ENCODE results near the gene GHRH.
A peak's percentile ranks its signal among the peaks of the same experiment; 100 is the strongest.

The GHRH gene, protein sequence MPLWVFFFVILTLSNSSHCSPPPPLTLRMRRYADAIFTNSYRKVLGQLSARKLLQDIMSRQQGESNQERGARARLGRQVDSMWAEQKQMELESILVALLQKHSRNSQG

GRCh38 chr20:37261714-37262113 is at the start of gene GHRH:
Gene GHRH, minus strand, starts transcription at chr20:37261814. Its CDS starts 4,925 bp downstream, at chr20:37256889.
- Histone ChIP-seq H3K36me3 (ENCODE audit: control insufficient read depth in 1 of 2, insufficient read depth in 2 of 2, low read length in 2 of 2) (no peaks in the 10 kb centered on the region), H3K4me3 (ENCODE audit: low read depth in 1 of 2, low read length in 2 of 2) (no peak within 1 kb of the TSS), H3K4me1 (ENCODE audit: control insufficient read depth in 1 of 2, insufficient read depth in 2 of 2, low read length in 2 of 2) (peaks cover 0 to 6% of the 10 kb centered on the region in 2 donors), H3K27ac (ENCODE audit: low read depth, low read length) (no peak within 1 kb of the TSS), H3K27me3 (ENCODE audit: control insufficient read depth in 1 of 2, insufficient read depth in 2 of 2, low read length in 2 of 2) (no peaks in the 10 kb centered on the region), H3K9me3 (ENCODE audit: control insufficient read depth in 1 of 2, low read length in 2 of 2) (no peaks in the 10 kb centered on the region), H3K9ac (ENCODE audit: low read depth in 1 of 2, low read length in 2 of 2) (no peak within 1 kb of the TSS)

- no peak overlapping the region for H3K4me3 ChIP-seq (ENCODE audit: low read depth in 1 of 2, low read length in 2 of 2)
- H3K27me3 ChIP-seq (ENCODE audit: control insufficient read depth in 1 of 2, insufficient read depth in 2 of 2, low read length in 2 of 2), result no peaks in the 10 kb centered on the region
- H3K9me3 ChIP-seq (ENCODE audit: control insufficient read depth in 1 of 2, low read length in 2 of 2), result no peaks in the 10 kb centered on the region
- peaks cover 0 to 28% of the 10 kb centered on the region in 2 donors for H3K36me3 ChIP-seq (ENCODE audit: control insufficient read depth in 1 of 2, insufficient read depth in 2 of 2, low read length in 2 of 2)
- peaks cover 49 to 59% of the 10 kb centered on the region in 2 donors for H3K4me1 ChIP-seq (ENCODE audit: control insufficient read depth in 1 of 2, insufficient read depth in 2 of 2, low read length in 2 of 2)
- H3K27ac ChIP-seq (ENCODE audit: low read depth, low read length), result no peak overlapping the region
- H3K9ac ChIP-seq (ENCODE audit: low read depth in 1 of 2, low read length in 2 of 2), result no peak overlapping the region
Measured at GRCh38 chr20:37310951-37311350, 49.3 kb upstream of the GHRH start.

- H3K36me3 ChIP-seq (ENCODE audit: control insufficient read depth in 1 of 2, insufficient read depth in 2 of 2, low read length in 2 of 2), result peaks cover 0 to 27% of the 10 kb centered on the region in 2 donors
- H3K4me1 ChIP-seq (ENCODE audit: control insufficient read depth in 1 of 2, insufficient read depth in 2 of 2, low read length in 2 of 2), result peaks cover 40 to 52% of the 10 kb centered on the region in 2 donors
- H3K27ac ChIP-seq (ENCODE audit: low read depth, low read length), result no peak overlapping the region
- no peaks in the 10 kb centered on the region for H3K9me3 ChIP-seq (ENCODE audit: control insufficient read depth in 1 of 2, low read length in 2 of 2)
- no peaks in the 10 kb centered on the region for H3K27me3 ChIP-seq (ENCODE audit: control insufficient read depth in 1 of 2, insufficient read depth in 2 of 2, low read length in 2 of 2)
- H3K9ac ChIP-seq (ENCODE audit: low read depth in 1 of 2, low read length in 2 of 2), result no peak overlapping the region
- no peak overlapping the region for H3K4me3 ChIP-seq (ENCODE audit: low read depth in 1 of 2, low read length in 2 of 2)
Measured at GRCh38 chr20:37309936-37310590, 48.4 kb upstream of the GHRH start.

DNA sequence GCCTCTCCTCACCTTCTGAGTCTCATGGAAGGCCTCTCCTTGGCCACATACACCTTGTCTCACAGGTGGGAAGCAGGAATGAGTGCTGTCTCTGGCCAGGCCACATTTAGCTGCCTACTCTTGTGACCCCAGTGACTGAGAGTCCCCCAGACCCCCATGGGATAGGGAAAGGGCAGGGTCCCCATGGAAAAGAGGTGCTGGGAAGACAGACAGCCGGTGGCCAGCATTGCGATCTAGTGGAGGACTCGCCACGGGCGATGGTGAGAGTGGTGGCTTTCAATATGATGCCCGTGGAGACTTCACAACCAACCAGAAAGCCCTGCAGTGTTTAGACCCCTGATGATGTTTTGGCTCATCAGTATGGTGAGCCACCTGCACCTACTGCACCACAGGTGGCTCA is 47.7 kb upstream of the GHRH start:
- Histone ChIP-seq H3K27ac (ENCODE audit: low read depth, low read length) (peak overlapping the region; percentile 63), H3K27me3 (ENCODE audit: control insufficient read depth in 1 of 2, insufficient read depth in 2 of 2, low read length in 2 of 2) (no peaks in the 10 kb centered on the region), H3K9me3 (ENCODE audit: control insufficient read depth in 1 of 2, low read length in 2 of 2) (no peaks in the 10 kb centered on the region), H3K9ac (ENCODE audit: low read depth in 1 of 2, low read length in 2 of 2) (peak overlapping the region; percentile 32 to 36), H3K36me3 (ENCODE audit: control insufficient read depth in 1 of 2, insufficient read depth in 2 of 2, low read length in 2 of 2) (peaks cover 4 to 27% of the 10 kb centered on the region in 2 donors), H3K4me3 (ENCODE audit: low read depth in 1 of 2, low read length in 2 of 2) (peak overlapping the region in 1 of 2 donors; percentile 27), H3K4me1 (ENCODE audit: control insufficient read depth in 1 of 2, insufficient read depth in 2 of 2, low read length in 2 of 2) (peaks cover 32 to 52% of the 10 kb centered on the region in 2 donors)

- H3K9me3 ChIP-seq (ENCODE audit: control insufficient read depth in 1 of 2, low read length in 2 of 2), result no peaks in the 10 kb centered on the region
- H3K9ac ChIP-seq (ENCODE audit: low read depth in 1 of 2, low read length in 2 of 2), result peak overlapping the region; percentile 32 to 36
- peaks cover 24 to 49% of the 10 kb centered on the region in 2 donors for H3K4me1 ChIP-seq (ENCODE audit: control insufficient read depth in 1 of 2, insufficient read depth in 2 of 2, low read length in 2 of 2)
- H3K4me3 ChIP-seq (ENCODE audit: low read depth in 1 of 2, low read length in 2 of 2), result peak overlapping the region; percentile 6 to 27
- H3K27ac ChIP-seq (ENCODE audit: low read depth, low read length), result peak overlapping the region; percentile 63
- H3K36me3 ChIP-seq (ENCODE audit: control insufficient read depth in 1 of 2, insufficient read depth in 2 of 2, low read length in 2 of 2), result peaks cover 4 to 27% of the 10 kb centered on the region in 2 donors
- H3K27me3 ChIP-seq (ENCODE audit: control insufficient read depth in 1 of 2, insufficient read depth in 2 of 2, low read length in 2 of 2), result no peaks in the 10 kb centered on the region
Measured at GRCh38 chr20:37308086-37309050, 46.8 kb upstream of the GHRH start.

DNA sequence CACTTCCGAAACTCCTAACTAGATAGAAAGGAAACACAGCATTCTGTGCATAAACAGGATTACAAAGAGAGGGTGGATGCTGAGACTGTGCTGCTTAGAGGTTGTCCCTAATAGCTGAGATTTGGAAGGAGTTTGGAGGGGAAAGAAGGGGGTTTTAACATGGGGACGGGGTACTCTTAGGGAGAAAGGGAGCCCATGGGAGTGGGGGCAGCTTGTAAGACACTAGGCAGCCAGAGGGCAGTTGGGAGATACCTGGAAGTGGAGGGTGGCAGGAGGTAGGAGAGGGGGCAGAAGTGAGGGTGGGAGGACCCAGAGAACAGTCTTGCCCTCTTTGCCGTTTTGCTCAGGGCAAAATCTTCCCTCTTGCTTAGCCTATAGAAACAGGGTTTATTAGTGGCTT is 44.2 kb upstream of the GHRH start:
- Histone ChIP-seq H3K9me3 (ENCODE audit: control insufficient read depth in 1 of 2, low read length in 2 of 2) (no peaks in the 10 kb centered on the region), H3K36me3 (ENCODE audit: control insufficient read depth in 1 of 2, insufficient read depth in 2 of 2, low read length in 2 of 2) (peaks cover 15 to 35% of the 10 kb centered on the region in 2 donors), H3K27ac (ENCODE audit: low read depth, low read length) (no peak overlapping the region), H3K4me3 (ENCODE audit: low read depth in 1 of 2, low read length in 2 of 2) (no peak overlapping the region), H3K9ac (ENCODE audit: low read depth in 1 of 2, low read length in 2 of 2) (no peak overlapping the region), H3K4me1 (ENCODE audit: control insufficient read depth in 1 of 2, insufficient read depth in 2 of 2, low read length in 2 of 2) (peaks cover 28 to 46% of the 10 kb centered on the region in 2 donors), H3K27me3 (ENCODE audit: control insufficient read depth in 1 of 2, insufficient read depth in 2 of 2, low read length in 2 of 2) (no peaks in the 10 kb centered on the region)

GRCh38 chr20:37305079-37305478 is 43.5 kb upstream of the GHRH start:
- H3K4me1 ChIP-seq (ENCODE audit: control insufficient read depth in 1 of 2, insufficient read depth in 2 of 2, low read length in 2 of 2), result peaks cover 26 to 43% of the 10 kb centered on the region in 2 donors
- H3K27ac ChIP-seq (ENCODE audit: low read depth, low read length), result no peak overlapping the region
- H3K4me3 ChIP-seq (ENCODE audit: low read depth in 1 of 2, low read length in 2 of 2), result no peak overlapping the region
- H3K27me3 ChIP-seq (ENCODE audit: control insufficient read depth in 1 of 2, insufficient read depth in 2 of 2, low read length in 2 of 2), result no peaks in the 10 kb centered on the region
- H3K9ac ChIP-seq (ENCODE audit: low read depth in 1 of 2, low read length in 2 of 2), result no peak overlapping the region
- no peaks in the 10 kb centered on the region for H3K9me3 ChIP-seq (ENCODE audit: control insufficient read depth in 1 of 2, low read length in 2 of 2)
- H3K36me3 ChIP-seq (ENCODE audit: control insufficient read depth in 1 of 2, insufficient read depth in 2 of 2, low read length in 2 of 2), result peaks cover 15 to 35% of the 10 kb centered on the region in 2 donors

GRCh38 chr20:37303637-37304036 is 42.0 kb upstream of the GHRH start:
- H3K9me3 ChIP-seq (ENCODE audit: control insufficient read depth in 1 of 2, low read length in 2 of 2), result no peaks in the 10 kb centered on the region
- no peaks in the 10 kb centered on the region for H3K27me3 ChIP-seq (ENCODE audit: control insufficient read depth in 1 of 2, insufficient read depth in 2 of 2, low read length in 2 of 2)
- peaks cover 15 to 29% of the 10 kb centered on the region in 2 donors for H3K4me1 ChIP-seq (ENCODE audit: control insufficient read depth in 1 of 2, insufficient read depth in 2 of 2, low read length in 2 of 2)
- no peak overlapping the region for H3K4me3 ChIP-seq (ENCODE audit: low read depth in 1 of 2, low read length in 2 of 2)
- H3K27ac ChIP-seq (ENCODE audit: low read depth, low read length), result no peak overlapping the region
- no peak overlapping the region for H3K9ac ChIP-seq (ENCODE audit: low read depth in 1 of 2, low read length in 2 of 2)
- peaks cover 15 to 41% of the 10 kb centered on the region in 2 donors for H3K36me3 ChIP-seq (ENCODE audit: control insufficient read depth in 1 of 2, insufficient read depth in 2 of 2, low read length in 2 of 2)

DNA sequence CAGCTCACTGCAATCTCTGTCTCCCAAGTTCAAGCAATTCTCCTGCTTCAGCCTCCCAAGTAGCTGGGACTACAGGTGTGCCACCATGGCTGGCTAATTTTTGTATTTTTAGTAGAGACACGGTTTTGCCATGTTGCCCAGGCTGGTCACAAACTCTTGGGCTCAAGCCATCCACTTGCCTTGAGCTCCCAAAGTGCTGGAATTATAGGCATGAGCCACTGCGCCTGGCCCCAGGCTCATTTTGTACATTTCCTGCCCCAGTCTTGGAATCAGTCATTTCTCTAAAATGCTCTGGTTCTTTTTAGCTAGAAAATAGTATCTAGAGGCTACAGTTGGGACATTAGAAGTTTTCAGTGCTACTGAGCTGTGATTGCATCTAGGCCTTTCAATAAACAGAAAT is 41.4 kb upstream of the GHRH start:
- H3K4me3 ChIP-seq (ENCODE audit: low read depth in 1 of 2, low read length in 2 of 2), result no peak overlapping the region
- peaks cover 15 to 40% of the 10 kb centered on the region in 2 donors for H3K36me3 ChIP-seq (ENCODE audit: control insufficient read depth in 1 of 2, insufficient read depth in 2 of 2, low read length in 2 of 2)
- no peak overlapping the region for H3K9ac ChIP-seq (ENCODE audit: low read depth in 1 of 2, low read length in 2 of 2)
- H3K4me1 ChIP-seq (ENCODE audit: control insufficient read depth in 1 of 2, insufficient read depth in 2 of 2, low read length in 2 of 2), result peaks cover 9 to 22% of the 10 kb centered on the region in 2 donors
- H3K9me3 ChIP-seq (ENCODE audit: control insufficient read depth in 1 of 2, low read length in 2 of 2), result no peaks in the 10 kb centered on the region
- no peaks in the 10 kb centered on the region for H3K27me3 ChIP-seq (ENCODE audit: control insufficient read depth in 1 of 2, insufficient read depth in 2 of 2, low read length in 2 of 2)
- H3K27ac ChIP-seq (ENCODE audit: low read depth, low read length), result no peak overlapping the region

- H3K27ac ChIP-seq (ENCODE audit: low read depth, low read length), result no peak overlapping the region
- peaks cover 11 to 21% of the 10 kb centered on the region in 2 donors for H3K4me1 ChIP-seq (ENCODE audit: control insufficient read depth in 1 of 2, insufficient read depth in 2 of 2, low read length in 2 of 2)
- H3K9ac ChIP-seq (ENCODE audit: low read depth in 1 of 2, low read length in 2 of 2), result no peak overlapping the region
- no peak overlapping the region for H3K4me3 ChIP-seq (ENCODE audit: low read depth in 1 of 2, low read length in 2 of 2)
- H3K9me3 ChIP-seq (ENCODE audit: control insufficient read depth in 1 of 2, low read length in 2 of 2), result no peaks in the 10 kb centered on the region
- H3K36me3 ChIP-seq (ENCODE audit: control insufficient read depth in 1 of 2, insufficient read depth in 2 of 2, low read length in 2 of 2), result peaks cover 15 to 37% of the 10 kb centered on the region in 2 donors
- no peaks in the 10 kb centered on the region for H3K27me3 ChIP-seq (ENCODE audit: control insufficient read depth in 1 of 2, insufficient read depth in 2 of 2, low read length in 2 of 2)
Measured at GRCh38 chr20:37301558-37301957, 39.9 kb upstream of the GHRH start.
